ENCODE measurements around the gene SHISA9.
A peak's percentile ranks its signal among the peaks of the same experiment; 100 is the strongest.
"Not testable (repeated sequence)": the region's sequence is repeated elsewhere in the genome, so short reads cannot be mapped to it uniquely, and the experiment has no call there.

SHISA9 gene

DNA sequence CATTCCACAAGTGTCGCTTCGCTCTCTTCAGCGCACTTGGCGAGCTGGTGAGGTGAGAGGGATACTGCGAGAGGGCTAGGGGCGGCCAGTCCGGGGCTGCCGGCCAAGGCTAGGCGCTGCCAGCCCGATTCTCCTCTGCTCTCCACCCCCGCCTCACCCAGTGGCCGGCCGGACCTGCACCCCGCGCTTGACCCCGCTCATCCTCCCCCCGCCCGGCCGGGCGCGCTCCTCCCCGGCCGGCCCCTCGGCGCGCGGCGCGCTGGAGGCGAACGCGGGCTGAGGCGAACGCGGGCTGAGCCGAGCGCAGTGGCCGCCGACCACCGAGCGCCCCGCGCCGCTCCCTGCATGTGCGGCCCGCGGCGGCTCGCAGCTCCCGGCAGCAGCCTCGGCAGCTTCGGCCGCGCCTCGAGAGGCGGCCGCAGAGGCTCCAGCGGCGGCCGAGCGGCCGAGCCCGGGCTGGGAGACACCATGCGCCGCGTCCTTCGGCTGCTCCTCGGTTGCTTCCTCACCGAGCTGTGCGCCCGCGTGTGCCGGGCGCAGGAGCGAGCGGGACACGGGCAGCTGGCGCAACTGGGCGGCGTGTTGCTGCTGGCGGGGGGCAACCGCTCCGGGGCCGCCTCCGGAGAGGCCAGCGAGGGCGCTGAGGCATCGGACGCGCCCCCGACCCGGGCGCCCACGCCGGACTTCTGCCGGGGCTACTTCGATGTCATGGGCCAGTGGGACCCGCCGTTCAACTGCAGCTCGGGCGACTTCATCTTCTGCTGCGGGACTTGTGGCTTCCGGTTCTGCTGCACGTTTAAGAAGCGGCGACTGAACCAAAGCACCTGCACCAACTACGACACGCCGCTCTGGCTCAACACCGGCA lies at the start of gene SHISA9:
Gene SHISA9, plus strand, starts transcription at position 2 of the 865 bp plus-strand sequence.
- DNase-seq = no peak

DNA sequence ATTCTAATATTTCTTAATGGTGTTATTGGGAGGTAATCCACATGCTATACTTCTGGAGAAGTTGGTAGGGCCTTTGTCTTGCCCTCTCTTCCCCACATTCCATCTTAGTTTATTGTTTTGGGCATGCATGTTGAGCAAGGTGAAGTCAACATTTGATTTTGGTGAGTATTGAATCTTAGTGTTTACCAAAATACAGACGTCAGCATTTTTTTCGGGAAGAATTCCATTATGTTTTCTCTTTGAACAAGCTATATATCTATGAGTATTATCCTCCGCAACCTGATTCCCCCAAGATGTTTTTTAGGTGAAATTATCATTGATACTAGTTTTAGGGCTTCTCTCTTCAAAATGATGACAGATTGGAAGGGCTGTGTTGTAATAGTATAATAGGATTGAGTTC lies 47.4 kb upstream of the SHISA9 start:
- DNase-seq = no peak

DNA sequence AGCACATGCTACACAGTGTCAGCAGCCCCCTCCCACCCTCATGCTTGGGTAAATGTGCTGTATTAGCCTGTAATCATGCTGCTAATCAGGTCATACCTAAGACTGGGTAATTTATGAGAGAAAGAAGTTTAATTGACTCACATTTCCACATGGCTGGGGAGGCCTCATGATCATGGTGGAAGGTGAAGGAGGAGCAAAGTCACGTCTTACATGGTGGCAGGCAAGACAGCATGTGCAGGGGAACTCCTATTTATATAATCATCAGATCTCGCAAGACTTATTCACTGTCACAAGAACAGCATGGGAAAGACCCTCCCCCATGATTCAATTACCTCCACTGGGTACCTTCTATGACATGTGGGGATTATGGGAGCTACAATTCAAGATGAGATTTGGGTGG lies 44.0 kb upstream of the SHISA9 start:
- not testable (repeated sequence) for DNase-seq

DNA sequence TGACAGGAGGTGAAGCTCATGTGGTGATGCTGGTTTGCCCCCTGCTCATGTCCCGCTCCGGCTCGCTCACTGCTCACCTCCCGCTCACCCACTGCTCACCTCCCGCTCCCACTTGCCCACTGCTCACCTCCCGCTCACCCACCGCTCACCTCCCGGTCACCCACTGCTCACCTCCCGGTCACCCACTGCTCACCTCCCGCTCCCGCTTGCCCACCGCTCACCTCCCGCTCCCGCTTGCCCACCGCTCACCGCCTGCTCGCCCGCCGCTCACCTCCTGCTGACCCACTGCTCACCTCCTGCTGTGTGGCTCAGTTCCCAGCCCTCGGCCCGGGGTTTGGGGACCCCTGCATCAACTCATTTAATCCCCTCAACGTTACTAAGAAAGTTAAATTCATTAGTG lies 39.1 kb upstream of the SHISA9 start:
- DNase-seq = no peak

DNA sequence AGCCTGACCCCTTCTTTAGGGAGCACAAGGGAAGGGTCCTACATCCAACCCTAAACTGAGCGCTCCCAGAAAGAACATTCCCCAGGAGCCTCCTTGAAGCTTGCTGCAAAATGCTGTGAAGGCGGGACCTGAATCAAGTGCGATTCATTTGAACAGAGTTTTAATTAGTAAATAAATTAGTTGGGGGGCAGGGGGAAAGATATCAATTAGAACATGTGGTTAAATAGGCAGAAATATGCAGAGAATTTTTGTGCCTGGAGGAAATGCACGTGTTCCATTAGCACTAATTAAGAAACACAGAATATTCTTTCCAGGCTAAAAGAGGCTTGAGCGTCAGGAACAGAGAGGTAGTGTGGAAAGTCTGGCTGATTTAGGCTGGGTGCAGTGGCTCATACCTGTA lies 38.5 kb upstream of the SHISA9 start:
- DNase-seq = no peak

DNA sequence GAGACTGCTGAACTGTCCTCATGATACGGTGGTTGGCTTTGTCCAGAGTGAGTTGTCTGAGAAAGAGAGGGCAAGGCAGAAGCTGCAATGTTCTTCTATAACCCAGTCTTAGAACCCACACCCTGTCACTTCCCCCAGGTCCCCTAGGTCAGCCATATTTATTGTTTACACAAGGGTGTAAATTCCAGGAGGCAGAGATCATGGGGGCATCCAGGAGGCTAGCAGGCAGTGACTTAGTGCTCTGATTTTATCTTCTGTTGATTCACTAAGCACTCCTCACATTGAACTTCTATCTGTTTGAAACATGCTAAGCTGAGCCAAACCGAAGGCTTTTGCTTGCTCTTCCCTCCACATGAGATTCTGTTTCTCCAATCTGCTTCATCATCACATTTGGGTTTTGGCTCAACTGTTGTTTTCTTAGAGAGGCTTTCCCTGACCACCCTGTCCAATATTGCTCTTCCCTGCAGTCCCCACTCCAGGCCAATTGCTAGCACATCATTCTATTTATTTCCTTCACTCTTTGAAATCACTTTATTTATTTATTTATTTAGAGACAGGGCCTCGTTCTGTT lies 34.3 kb upstream of the SHISA9 start:
- no peak for DNase-seq

DNA sequence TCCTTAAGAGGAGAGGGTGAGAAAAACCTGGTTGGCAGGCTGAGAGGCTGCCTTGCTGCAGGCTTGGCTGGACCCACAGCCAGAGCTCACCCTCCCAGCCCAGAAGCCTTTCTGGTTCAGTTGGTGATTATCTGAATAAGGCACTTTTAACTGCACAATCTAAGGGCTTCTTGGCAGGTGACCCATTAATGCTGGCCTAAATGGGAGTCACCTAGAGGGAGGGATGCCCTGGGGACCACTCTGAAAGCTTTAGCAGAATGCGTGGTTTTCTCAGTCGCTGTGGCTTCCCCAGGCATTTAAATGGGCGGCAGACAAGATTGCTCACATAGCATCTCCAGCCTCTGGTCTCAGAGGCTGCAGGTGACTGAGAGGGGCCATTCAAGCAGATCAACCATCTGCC lies 33.2 kb upstream of the SHISA9 start:
- no peak for DNase-seq

DNA sequence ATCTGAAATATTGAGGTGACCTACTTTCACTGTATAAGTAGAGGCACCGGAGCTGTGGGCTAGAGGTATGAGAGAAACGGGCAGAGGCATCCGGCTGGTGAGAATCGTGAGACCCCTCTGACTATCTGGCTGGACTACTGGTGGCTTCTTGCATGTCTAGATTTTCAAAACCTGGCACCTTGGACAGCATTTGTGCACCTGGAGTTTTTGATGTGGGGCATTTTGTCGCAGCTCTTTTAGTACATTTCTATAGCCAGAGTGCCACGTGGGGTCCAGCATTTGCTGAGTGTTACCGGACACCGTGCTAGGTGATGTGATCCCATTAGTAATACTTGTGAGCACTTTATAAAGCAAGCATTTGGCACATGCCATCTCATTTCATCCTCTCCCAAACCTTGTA lies 32.6 kb upstream of the SHISA9 start:
- no peak for DNase-seq

DNA sequence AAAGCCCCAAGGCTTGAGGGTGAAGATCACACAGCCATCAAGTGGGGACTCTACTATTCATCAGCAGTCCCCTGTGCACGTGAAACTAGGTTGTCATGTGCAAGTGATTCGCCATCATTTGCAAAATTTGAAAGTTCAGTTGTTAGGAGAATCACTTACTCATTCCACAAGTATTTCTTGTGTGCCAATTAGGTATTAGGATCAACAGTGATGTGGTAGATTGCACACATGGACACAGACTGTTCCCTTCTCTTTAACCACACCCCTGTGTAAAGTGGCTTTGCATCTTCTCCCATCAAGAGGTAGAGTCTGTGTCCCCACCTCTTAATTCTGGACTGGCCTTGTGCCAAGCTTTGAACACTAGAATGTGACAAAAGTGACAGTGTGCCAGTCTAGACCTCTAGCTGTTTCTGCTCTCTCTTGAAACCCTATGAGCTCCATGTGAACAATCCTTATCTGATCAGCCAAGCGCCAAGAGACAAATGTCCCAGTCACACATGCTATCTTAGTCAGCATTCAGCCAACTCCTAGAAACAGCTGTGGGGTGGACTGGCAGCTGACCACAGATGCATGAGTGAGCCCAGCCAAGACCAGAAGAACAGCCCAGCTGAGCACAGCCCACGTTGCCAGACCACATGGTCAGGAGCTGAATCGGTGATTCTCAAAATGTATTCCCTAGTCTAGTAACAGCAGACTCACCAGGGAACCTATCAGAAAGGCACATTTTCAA lies 31.5 kb upstream of the SHISA9 start:
- no peak for DNase-seq

DNA sequence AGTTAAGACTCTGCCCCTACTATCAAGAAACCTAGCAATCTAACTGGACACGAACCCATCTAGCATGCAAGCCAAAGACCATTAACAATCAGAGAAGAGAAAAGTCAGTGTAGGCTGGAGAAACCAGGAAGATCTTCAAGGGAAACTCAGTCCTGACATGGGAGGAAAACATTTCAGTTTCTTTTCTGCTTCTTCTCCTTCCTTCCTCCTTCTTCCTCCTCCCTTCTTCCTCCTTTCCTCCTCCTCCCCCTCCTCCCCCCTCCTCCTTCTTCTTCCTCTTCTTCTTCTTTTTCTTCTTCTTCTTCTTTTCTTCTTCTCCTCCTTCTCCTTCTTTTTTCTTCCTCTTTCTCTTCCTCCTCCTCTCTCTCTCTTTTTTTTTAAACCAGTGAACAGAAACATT lies 29.6 kb upstream of the SHISA9 start:
- no peak for DNase-seq

DNA sequence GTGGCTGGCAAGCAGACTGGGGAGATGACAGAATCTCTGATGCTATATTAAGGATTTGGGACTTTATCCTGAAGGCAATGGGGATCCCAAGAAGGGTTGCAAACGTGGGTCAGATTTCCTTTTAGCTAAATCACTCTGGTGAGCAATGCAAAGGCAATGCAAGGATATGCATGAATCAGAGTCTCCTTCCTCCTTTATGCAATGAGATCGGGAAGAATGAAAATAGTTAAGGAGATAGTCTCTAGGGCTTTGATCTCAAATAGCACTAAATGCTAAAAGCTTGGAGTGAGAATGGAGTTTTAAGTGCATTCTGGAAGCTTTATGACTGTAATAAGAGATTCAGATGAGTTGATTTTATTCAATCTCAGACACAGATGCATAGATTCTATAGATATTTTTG lies 27.2 kb upstream of the SHISA9 start:
- DNase-seq = no peak

DNA sequence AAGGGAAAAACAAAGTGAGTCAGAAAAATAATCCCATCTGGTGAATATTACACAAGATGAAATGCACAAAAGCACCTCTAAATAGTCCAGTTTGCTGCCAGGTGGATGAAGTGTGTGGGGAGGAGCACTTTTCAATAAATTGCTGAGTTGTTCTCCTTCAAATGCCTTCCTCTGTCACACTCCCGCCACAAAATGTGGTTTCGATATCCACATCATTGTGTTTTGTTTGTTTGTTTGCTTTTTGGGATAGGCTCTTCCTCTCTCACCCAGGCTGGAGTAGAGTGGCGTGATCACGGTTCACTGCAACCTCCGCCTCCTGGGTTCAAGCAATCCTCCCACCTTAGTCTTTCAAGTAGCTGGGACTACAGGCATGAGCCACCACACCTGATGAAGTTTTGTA lies 24.6 kb upstream of the SHISA9 start:
- no peak for DNase-seq

DNA sequence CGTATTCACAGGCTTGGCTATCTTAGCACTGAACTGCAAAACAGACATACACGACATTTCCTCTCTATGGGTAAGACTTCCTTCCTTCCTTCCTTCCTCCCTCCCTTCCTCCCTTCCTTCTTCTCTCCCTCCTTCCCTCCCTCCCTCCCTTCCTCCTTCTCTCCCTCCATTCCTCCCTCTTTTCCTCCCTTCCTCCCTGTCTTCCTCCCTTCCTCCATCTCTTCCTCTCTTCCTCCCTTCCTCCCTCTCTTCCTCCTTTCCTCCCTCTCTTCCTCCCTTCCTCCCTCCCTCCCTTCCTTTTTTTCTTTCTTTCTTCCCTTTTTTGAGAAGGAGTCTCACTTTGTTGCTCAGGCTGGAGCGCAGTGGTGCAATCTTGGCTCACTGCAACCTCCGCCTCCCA lies 22.4 kb upstream of the SHISA9 start:
- no peak for DNase-seq

DNA sequence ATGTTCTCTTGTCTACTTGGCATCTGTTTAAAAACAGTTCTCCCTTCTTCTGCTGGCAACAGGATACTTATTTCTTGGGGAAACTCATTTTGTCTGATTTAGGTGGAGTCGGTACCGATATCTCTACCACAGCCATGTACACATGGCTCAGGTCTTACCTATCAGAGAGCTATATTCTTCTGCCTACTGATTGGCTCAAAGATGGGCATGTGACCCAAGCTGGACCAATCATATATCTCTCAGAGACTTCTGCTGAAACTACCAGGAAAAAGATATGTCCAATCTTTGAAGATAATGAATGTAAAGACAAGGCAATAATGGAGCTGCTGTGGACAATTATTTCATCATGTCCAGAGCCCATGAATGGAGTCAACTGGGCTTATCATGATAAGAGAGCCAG lies 21.6 kb upstream of the SHISA9 start:
- no peak for DNase-seq

DNA sequence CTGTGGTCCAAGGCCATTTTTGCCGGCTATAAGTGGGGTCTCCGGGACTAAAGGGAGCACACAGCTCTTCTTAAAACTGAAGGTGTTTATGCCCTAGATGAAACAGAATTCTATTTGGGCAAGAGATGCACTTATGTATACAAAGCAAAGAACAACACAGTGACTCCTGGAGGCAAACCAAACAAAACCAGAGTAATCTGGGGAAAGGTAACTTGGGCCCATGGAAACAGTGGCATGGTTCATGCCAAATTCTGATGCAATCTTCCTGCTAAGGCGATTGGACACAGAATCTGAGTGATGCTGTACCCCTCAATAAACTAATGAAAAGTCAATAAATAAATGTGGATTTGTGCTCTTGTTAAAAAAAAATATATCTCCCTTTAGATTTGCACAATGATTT lies 20.2 kb upstream of the SHISA9 start:
- DNase-seq = no peak

DNA sequence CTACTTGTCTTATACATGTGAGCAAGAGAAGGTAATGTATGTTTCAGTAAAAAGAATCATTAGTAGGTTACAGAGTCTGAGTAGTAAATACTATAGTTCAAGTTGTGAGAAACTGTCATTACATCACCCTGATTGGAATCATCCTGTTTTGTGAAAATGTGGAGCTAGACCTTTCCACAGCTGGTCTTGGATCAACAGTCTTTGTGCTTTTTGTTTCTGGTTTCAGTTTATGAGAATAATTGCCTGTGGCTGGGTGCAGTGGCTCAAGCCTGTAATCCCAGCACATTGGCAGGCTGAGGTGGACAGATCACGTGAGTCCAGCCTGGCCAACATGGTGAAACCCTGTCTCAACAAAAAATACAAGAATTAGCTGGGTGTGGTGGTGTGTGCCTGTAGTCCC lies 19.7 kb upstream of the SHISA9 start:
- no peak for DNase-seq

DNA sequence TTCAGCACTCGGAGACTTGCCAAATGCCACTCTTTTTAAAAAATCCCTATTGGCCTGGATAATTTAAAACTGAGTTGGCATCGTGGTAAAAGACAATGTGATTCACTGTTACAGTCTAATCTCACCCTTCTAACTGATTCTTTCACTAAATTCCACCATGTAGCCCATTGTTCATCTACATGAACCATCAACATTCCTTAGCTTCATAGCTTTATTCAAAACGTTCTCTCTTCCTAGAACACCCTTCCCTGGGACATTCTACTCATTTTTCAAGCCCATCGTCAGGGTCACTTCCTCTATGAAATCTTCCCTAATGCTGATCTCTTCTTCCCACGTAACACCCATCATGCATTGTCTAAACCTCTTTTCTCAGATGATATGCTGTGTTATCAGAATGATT lies 15.7 kb upstream of the SHISA9 start:
- DNase-seq = no peak

DNA sequence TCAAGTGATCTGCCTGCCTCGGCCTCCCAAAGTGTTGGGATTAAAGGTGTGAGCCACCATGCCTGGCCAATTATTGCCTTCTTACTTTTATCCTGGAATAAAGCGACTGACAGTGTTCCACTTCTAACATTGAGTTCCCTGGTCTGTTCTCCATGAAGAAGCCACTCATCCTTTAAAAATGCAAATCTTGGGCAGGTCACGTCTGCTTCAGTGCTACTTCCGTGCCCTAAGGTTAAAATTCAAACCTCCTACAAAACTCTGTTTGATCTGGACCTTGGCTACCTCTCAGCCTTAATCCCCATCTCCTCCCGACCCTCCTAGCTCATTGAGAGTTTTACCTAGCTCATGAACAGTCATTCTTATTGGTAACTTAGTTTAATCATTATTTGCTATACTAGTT lies 9.6 kb upstream of the SHISA9 start:
- DNase-seq = no peak

DNA sequence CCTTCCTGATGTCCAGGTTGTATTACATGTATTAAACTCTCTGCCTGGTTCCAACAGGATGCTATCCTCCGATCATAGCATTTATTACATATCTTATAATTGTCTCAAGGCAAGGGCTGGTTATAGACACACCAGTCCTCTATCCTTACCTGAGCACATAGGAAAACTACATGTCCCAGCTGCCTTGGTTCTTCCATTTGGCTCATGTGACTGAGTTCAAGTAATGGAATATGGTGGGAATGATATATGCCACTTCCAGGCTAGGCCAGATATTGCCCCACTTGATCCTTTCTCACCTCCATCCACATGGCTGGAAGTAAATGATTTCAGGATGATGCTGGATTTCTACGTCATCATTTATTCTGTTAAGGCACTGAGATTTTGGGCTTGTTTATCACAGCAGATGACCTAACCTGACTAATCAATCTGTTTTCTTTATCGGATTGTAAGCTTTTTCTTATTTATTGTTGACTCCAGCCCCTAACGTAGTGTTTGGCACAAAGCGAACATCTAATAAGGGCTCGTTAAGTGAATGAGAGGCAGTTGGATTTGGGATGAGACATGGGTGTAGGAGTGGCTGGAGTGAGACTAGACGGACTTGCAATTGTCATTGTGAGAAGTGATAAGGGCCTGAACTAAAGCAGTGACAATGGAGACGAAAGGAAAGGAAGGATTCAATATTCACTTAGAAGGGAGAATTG lies 8.2 kb upstream of the SHISA9 start:
- DNase-seq = no peak

DNA sequence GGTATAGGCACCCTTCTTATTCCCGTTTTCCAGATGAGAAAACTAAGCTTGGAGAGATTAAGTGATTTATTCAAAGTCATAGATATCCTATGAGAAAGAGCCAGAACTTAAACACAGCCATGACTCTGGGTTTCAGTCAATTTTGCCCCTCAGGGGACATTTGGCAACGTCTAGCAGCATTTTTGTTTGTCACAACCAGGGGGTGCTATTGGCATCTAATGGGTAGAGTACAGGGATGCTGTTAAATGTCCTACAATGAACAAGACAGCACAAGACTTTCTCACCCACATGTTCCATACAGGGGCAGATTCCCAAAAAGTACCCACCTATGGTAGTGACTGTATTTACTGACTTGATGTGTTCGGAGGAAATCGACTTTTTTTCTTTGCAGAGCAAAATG lies 4.8 kb upstream of the SHISA9 start:
- peak; percentile 2 for DNase-seq

DNA sequence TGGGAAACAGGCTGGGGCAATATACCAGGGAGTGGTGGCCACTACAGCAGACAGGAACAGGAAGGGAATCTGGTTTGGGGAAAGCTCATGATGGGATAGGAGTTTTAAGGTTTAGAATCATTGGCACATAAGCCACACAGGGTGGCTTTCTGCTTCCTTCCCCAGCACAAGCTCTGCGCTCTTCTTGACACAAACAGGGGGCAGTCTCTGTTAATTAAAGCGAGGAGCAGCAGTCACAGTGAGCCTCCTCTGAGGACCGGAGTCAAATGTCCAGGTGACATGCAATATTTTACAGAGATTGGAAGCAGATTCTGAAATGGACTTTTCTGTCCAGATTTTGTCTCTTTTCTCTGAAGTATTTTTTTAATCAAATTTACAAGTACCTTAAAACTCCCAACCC lies 2.8 kb upstream of the SHISA9 start:
- DNase-seq = no peak

DNA sequence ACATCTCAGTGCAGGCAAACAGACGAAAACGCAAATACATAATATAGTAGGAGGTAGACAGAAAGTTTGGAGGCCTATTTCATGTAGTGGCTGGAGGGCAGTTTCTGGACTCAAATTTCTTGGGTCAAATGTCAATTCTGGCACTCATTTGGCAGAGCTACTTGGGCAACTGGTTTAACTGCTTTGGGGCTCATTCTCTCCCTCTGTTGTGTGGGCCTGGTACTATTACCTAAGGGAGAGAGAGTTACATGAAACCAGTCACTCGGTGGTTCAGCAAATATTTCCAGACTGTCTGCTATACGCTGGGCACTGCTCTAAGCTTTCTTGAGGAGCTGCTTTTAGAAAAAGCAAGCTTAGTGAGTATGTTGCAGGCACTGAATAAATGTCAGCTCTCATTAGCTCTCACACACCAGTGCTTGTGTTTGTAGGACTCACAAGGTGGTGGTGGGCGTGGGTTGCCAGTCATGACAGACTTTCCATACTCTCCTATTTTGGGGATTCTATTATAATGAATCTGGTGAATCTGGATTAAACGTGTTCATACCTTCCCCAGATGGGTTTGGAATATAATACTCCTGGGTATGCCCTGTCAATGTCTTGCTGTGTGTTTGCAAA lies 1.8 kb upstream of the SHISA9 start:
- DNase-seq = no peak

DNA sequence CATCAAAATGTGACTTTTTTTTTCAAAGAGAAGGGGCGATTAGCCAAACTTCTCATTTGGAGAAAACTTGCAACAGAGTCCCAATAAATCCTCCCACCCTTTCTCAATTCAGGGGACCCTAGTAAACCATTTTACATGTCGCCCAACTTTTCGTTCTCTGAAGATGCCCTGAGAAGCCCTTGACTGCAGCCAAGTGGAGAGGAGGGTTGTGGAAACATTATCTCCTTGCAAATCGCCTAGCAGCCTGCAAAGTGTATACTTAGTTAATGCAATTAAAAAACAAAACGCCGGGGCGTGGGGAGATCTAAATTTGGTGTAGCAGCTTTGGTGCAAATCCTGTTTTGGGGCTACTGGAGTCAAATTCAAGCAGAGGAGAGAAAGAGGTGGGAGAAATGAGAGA lies 1.2 kb upstream of the SHISA9 start:
- no peak for DNase-seq

Measured in midbrain (tissue), 1 donor.